ENCODE measurements around the gene PTPRG. TPM values are rescaled to one million over a fixed set of nuclear protein-coding genes. Genes with fewer than 3 reads are reported as not detected.

Gene PTPRG
- total RNA-seq, 2 donors from 2014 or later, result 76.5 to 108 TPM

- no peaks in the 10 kb centered on the region for H3K4me1 ChIP-seq (ENCODE audit: control insufficient read depth, insufficient read depth, low read length)
- WGBS, 2 experiments (ENCODE audit: insufficient coverage in 1 of 2, insufficient read length in 1 of 2), result 80% methylated on average over 3 of the region's 3 CpGs; no CpG with 5 or more reads in 1 of the 2 experiments
- H3K9ac ChIP-seq (ENCODE audit: extremely low read depth, low read length, poor library complexity, severe bottlenecking), result no peak overlapping the region
- H3K4me3 Mint-ChIP-seq, result no peak overlapping the region
- DNase-seq, result no peak
- H3K27me3 ChIP-seq (ENCODE audit: control insufficient read depth, insufficient read depth, low read length, poor library complexity, severe bottlenecking), result no peaks in the 10 kb centered on the region
- no peaks in the 10 kb centered on the region for H3K27me3 Mint-ChIP-seq (ENCODE audit: insufficient read depth)
- no peak for TF ChIP-seq CTCF (conservative IDR thresholded peaks at IDR 0.05)
- peaks cover 21% of the 10 kb centered on the region for H3K36me3 Mint-ChIP-seq (ENCODE audit: low read depth)
- no peak overlapping the region for H3K27ac ChIP-seq (ENCODE audit: low read depth, low read length)
- no peak overlapping the region for H3K27ac Mint-ChIP-seq
- H3K4me3 ChIP-seq (ENCODE audit: low read length), result no peak overlapping the region
- H3K4me1 Mint-ChIP-seq, result peaks cover 8% of the 10 kb centered on the region
- H3K9me3 ChIP-seq (ENCODE audit: control insufficient read depth, low read length), result peaks cover 2% of the 10 kb centered on the region
- peaks cover 4% of the 10 kb centered on the region for H3K36me3 ChIP-seq (ENCODE audit: control insufficient read depth, insufficient read depth, low read length)
- H3K9me3 Mint-ChIP-seq, result no peaks in the 10 kb centered on the region
Measured at GRCh38 chr3:62015111-62015510, 453.7 kb downstream of the PTPRG start.

GRCh38 chr3:62019906-62020305, 458.5 kb downstream of the PTPRG start:
- Histone ChIP-seq H3K27me3 (ENCODE audit: control insufficient read depth, insufficient read depth, low read length, poor library complexity, severe bottlenecking) (no peaks in the 10 kb centered on the region), H3K4me1 (ENCODE audit: control insufficient read depth, insufficient read depth, low read length) (peaks cover 7% of the 10 kb centered on the region), H3K9me3 (ENCODE audit: control insufficient read depth, low read length) (no peaks in the 10 kb centered on the region), H3K4me3 (ENCODE audit: low read length) (no peak overlapping the region), H3K27ac (ENCODE audit: low read depth, low read length) (no peak overlapping the region), H3K36me3 (ENCODE audit: control insufficient read depth, insufficient read depth, low read length) (no peaks in the 10 kb centered on the region), H3K9ac (ENCODE audit: extremely low read depth, low read length, poor library complexity, severe bottlenecking) (no peak overlapping the region)
- 94% methylated on average over 1 of the region's 1 CpG; no CpG with 5 or more reads in 1 of the 2 experiments for WGBS, 2 experiments (ENCODE audit: insufficient coverage in 1 of 2, insufficient read length in 1 of 2)
- Mint-ChIP-seq H3K9me3 (no peaks in the 10 kb centered on the region), H3K4me3 (no peak overlapping the region), H3K27me3 (ENCODE audit: insufficient read depth) (no peaks in the 10 kb centered on the region), H3K36me3 (ENCODE audit: low read depth) (peaks cover 18% of the 10 kb centered on the region), H3K27ac (no peak overlapping the region), H3K4me1 (peaks cover 33% of the 10 kb centered on the region)
- no peak for DNase-seq
- TF ChIP-seq CTCF (conservative IDR thresholded peaks at IDR 0.05), result no peak

- Mint-ChIP-seq H3K27ac (no peak overlapping the region), H3K4me3 (no peak overlapping the region), H3K27me3 (ENCODE audit: insufficient read depth) (no peaks in the 10 kb centered on the region), H3K4me1 (peaks cover 36% of the 10 kb centered on the region), H3K9me3 (no peaks in the 10 kb centered on the region), H3K36me3 (ENCODE audit: low read depth) (peaks cover 18% of the 10 kb centered on the region)
- no peak for DNase-seq
- Histone ChIP-seq H3K9me3 (ENCODE audit: control insufficient read depth, low read length) (no peaks in the 10 kb centered on the region), H3K27ac (ENCODE audit: low read depth, low read length) (no peak overlapping the region), H3K9ac (ENCODE audit: extremely low read depth, low read length, poor library complexity, severe bottlenecking) (no peak overlapping the region), H3K4me3 (ENCODE audit: low read length) (no peak overlapping the region), H3K27me3 (ENCODE audit: control insufficient read depth, insufficient read depth, low read length, poor library complexity, severe bottlenecking) (no peaks in the 10 kb centered on the region), H3K4me1 (ENCODE audit: control insufficient read depth, insufficient read depth, low read length) (peaks cover 8% of the 10 kb centered on the region), H3K36me3 (ENCODE audit: control insufficient read depth, insufficient read depth, low read length) (no peaks in the 10 kb centered on the region)
- WGBS, 2 experiments (ENCODE audit: insufficient coverage in 1 of 2, insufficient read length in 1 of 2), result 90 to 100% methylated on average over 1 to 2 of the region's 2 CpGs
- no peak for TF ChIP-seq CTCF (conservative IDR thresholded peaks at IDR 0.05)
Measured at GRCh38 chr3:62020706-62021105, 459.3 kb downstream of the PTPRG start.
